Measurements from ENCODE around the gene TMEM232.
"Not testable (repeated sequence)": the region's sequence is repeated elsewhere in the genome, so short reads cannot be mapped to it uniquely, and the experiment has no call there.

Gene TMEM232

DNA sequence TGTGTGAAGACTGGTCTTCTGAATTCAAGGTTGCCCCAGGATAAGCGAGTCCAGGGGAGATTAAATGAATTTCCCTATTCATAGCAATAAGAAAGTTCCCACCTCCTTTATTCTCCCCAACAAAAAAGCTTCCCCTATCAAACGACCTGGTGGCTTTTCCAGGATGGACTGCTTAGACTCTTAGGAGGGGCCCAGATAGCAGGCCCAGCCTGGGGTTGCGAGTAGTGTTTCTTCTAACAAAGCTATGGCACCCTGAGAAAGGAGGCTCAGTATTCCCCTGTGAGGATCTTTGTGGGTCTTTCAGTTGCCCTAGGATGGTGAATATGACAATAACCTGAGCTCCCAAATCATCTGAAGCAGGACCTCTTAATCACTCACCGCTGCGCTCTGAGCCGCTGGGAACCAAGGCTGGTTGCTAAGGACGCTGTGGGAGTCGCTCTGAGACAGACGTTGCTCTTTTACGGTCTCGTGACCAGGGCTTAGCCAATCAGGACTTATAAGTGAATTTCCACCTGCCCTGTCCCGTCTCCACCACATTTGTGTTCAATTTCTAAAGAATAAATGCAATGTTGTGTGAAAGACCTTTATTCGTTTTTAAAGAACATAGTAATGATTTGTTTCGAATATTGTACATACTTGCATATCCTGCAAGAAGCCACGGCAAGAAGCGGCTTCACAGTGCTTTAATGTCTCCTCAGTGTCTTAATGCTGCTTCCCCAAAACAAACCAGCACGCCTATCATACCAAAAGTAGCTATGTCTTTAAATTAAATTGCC is at the start of gene TMEM232:
Gene TMEM232 (minus strand): TSS at position 423 of the 776 bp plus-strand sequence. CDS start 59,319 bp downstream, outside the sequence.
- peak; percentile 67 for DNase-seq

DNA sequence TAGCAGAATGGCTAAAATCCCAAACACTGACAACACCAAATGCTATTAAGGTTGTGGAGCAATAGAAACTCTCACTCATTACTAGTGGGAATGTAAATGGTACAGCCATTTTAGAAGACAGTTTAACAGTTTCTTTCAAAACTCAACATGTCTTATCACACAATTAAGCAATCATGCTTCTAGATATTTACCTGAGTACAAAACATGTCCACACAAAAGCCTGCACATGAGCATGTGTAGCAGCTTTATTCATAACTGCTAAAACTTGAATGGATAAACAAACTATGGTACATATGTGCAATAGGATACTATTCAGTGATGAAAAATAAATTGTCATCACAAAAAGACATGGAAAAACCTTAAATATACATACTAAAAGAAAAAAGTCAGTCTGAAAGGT is 43.8 kb upstream of the TMEM232 start:
- no peak for DNase-seq

DNA sequence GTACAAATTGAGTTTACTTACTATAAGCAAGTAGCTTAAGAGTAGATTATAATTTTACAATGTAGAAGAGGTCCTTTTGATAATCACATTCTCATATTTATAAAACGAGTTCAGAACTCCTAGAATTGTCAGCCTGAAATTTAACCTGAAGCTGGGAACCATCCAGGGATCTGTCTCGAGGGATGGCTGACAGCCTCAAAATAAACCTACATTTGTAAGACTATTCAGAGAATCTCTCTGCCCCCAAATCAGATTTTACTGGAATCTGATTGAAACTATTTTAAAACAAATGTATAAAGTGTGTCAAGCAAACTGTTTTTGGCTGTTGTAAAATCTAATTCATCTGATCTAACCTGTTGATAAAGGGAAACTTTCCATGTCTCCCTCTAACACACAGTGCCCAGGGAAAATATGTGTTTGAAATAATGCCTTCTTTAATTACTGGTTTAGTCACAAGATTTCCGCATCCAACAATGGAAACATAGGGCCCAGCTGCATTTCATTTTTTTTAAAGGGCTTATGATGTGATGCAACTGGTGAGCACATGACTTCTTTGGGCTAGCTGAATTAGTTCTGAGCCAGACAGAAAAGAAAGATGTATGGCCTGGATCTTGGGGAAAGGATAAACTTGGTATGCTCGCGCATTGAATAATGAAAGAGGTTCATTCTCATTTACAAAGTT is 42.7 kb upstream of the TMEM232 start:
- no peak for DNase-seq

DNA sequence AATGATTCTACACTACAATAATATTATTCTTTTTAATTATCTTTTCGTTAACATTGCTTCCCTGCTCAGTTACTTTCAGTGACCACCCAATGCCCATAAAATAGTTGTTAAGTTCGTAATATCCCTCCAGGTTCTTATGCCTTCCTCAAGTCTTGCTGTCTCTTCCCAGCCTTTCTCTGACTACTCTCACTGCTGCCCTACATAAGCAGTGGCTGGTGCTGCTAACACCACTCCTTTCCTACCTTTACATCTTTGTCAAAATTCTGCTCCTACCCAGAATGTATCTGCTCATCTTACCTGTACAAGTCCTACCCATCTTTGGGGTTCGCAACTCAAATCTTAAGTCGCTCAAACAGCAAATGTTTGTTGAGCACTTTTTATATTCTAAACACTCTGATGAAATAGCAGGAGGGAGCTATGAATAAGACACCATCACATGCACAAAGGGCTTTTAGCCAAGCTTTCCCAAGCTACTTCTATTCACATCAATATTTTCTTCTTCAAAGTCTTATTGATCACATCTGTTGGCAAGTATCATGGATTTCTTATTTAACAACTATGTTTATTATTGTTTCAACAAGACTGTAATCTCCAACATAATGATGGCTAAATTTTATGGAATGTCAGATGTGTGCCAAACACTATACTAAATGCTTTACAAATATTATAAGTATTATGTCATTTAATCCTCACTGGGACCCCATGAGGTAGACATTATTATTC is 41.8 kb upstream of the TMEM232 start:
- no peak for DNase-seq

DNA sequence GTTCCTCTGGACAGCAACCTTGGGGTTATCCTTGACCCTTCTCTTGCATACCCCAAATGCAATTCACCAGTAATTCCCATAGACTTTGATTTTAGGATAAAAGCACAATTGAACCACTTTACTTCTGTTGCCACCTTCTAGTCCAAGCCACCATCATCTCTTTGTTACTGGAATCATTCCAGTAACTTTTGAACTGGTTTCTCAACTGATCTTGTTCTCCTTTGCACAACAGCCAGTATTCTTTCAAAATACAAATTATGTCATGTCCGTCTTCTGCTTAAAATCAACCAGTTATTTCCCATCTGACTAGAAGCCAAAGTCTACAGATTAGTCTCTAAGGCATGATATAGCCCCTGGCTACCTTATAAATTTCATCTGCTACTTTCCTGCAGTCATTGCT is 33.7 kb upstream of the TMEM232 start:
- DNase-seq, result no peak

DNA sequence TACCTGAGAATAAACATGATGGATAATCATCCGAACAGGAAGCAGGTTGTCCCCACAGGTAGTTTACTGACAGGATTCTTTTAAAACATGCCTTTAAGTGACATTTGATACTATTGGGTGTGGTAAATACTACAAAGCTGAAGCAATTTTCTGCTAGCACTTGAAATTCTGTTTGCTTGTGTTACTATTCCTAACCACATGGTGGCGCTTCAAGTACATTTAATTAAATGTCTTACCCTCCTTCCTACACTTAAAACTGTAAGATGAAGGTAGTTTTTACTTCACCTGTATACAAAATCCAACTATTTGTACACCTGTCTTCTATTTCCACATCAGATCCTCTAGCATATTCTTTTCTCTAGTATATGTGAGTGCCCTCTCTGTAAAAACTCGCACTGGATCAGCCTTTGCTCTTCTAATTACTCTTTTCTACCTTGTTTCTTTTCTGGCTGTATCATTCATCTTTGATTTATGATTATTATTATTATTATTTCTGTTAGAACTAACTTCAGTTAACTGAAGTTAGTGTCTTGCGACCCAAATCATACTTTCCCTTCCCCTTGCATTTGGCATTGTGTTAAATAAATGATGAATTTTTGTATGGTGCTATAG is 30.8 kb upstream of the TMEM232 start:
- DNase-seq, result peak; percentile 40

DNA sequence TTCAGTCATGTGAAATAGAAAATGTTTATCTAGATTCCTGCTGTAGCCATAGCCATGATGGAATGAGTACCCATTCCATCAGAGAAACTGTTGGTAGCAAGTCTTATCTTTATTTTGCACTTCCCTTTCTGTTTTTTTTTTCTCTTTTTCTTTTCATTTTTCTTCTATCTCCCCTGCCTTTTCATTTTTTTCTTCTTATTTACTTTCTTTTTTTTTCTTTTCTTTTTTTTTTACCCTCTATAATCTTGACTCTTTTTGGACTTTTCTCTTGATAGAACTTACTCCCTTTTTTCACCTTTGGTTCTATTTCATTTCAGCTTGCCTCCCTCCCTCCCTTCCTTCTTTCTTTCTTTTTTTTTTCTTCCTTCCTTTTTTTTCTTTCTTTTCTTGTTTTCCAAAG is 27.7 kb upstream of the TMEM232 start:
- DNase-seq, result no peak

DNA sequence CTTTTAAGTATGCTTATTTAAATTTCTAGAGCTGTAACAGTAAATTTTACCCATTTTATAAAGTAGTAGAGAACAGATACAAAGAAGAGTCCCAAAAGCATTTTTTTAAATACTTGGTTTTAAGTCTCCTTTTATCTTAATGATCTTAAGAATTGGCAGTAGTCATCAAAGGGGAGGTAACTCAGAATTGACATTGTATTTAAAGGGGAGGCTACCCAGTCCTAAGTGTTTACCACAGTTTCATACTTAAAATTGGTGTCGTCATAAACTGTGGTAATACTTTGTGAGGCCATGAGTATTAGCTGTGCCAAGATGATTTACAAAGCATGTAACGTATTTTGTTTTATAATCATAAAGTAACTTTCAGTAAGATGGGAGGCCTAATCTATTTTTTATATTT is 27.1 kb upstream of the TMEM232 start:
- DNase-seq, result no peak

DNA sequence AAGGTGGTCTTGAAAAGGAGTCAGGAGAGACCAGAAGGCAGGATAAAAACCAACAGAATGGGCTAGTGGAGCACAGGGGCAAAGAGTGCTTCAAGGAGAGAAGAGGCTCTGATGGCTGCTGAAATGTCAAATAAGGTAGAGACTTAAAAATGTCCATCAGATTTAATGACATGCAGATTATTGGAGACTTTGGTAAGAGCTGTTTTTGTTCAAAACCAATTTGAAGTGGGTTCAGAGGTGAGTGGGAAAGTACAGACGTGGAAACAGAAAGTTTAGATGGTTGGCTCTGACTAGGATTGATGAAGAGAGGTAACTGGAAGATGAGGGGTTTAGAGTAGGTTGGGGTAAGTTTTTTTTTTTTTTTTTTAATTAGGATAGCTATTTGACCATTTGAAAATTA is 26.5 kb upstream of the TMEM232 start:
- no peak for DNase-seq

DNA sequence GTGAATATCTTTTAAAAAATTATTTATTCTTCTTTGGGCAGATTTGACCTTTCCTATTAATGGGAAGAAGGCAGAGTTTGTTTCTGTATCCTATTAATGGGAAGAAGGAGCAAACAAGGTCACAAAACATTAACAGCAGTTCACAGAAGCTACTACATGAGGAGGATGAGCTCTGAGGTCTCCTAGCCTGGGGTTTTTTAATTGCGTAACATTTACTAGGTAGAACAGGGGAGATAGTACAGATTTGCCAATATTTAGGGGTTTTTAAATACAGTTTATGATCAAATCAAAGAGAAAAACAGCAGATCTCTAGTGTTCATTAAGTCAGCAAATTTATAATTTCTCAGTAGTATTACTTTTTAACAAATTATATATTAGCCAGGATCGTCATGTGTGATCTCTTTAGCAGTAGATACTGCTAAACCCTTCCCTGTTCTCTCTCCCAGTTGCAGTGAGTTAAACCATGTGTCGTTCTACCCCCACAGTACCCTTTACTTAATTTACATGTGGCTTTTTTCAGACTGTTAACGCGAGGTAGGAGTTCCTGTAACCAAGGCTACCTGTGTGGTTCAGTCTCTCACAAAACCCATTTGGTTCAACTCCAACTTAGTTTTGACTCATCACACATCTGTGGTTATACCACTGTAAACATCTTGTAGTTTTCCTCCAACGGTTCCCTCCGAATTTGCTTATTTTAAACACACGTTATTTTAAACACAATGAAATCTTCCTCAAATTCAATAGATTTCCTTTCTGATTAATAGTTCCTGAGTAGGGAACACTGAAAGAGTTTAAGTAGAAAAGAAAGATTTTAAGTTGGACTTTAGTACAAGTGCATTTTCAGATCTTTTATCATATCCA is 25.7 kb upstream of the TMEM232 start:
- no peak for DNase-seq

DNA sequence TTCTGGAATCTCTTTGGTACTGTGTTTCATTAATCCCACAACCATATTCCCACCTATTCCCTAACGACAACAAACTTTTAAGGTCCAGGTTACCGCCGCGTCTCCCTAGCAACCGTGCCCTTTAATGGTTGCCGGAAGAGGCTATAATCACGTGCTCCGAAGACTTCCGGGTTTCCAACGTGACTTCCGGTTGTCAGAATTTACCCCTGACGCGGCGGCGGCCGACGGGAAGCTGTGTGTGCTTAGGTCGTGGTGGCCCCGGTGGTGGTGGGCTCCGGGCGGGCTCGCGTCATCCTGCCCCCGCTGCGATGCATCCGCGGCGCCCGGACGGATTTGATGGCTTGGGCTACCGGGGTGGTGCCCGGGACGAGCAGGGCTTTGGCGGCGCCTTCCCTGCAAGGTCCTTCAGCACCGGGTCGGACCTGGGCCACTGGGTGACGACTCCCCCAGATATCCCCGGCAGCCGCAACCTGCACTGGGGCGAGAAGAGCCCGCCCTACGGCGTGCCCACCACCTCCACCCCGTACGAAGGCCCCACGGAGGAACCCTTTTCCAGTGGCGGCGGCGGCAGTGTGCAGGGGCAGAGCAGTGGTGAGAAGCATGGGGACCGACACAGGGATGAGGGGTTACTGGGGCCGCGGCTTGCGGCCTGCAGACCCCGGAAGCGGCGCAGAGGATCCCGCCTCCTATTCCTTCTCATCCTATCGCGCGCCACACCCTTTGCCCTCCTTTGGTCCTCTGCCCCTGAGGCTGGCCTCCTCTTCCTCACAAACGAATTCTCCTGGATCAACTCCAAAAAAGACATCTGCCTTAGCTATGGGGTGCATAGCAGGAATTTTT is 12.6 kb upstream of the TMEM232 start, which contains the start of gene SLC25A46:
Gene SLC25A46 (plus strand): TSS at position 196 of the 840 bp plus-strand sequence. CDS start 113 bp downstream, at position 309.
- peak; percentile 74 for DNase-seq

DNA sequence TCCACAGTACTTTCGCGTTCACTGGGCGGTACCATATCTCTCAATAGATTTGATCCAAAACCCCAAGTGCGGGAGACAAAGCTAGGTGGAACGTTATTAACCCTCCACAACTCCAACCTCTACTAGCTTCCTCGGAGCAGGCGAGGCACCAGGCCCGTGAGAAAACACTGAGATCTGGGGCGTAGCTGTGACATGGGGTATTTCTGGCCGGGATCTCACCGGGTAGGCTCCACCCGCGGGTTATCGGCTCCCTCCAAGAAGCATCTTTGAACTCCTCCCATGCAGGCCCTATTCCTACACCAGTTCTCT is 12.0 kb upstream of the TMEM232 start:
- no peak for DNase-seq

DNA sequence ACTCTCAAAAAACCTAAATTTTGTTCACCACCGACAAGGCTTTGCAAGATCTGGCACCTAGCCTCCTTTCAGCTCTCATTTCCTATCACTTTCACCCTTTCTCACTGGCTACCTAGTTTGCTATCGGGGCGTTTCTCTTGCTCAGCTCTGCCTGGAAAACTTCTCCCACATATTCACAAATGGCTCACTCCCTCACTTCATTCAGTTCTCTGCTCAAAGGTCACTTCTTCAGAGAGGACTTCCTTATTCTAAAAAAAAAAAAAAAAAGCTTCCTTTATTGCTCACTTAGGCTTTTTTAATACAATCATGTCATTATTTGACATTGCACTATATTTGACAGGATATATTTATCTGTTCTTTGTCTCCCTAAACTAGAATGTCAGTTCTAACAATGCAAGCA is 10.3 kb upstream of the TMEM232 start:
- DNase-seq, result no peak

DNA sequence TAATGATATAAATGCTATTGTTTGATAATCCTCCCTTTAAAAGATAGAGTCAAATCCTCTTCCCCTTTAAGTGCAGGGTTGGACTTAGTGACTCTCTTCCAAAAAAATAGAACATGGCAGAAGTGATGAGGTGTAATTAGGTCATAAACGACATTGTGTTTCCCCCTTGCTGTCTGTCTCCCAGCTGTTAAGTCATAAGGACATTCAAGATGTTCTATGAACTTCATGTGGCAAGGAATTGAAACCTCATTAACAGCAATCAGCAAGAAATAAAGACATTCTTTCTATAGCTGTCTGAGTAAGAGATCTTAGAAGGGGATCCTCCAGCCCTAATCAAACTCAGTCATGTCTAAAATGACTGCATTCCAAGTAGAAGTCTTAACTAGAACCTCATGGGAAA is 9.1 kb upstream of the TMEM232 start:
- DNase-seq, result no peak

DNA sequence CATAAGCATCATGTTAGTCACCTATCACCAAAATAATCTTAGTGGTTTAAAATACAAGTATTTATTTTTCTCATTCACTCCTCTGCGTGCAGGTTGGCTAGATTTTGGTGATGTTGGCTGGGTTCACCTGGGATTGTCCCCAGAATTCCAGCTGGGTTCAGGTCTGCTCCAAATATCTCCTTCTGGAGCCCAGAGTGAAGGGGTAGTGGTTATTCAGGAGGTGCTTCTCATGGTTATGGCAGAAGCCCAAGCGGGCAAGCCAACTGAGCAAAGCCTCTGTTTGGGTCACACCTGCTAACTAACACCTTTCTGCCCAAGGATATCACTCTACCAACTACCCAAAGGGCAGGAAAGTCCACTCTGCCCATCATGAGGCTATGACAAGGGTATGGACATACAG is 7.6 kb upstream of the TMEM232 start:
- DNase-seq, result no peak

DNA sequence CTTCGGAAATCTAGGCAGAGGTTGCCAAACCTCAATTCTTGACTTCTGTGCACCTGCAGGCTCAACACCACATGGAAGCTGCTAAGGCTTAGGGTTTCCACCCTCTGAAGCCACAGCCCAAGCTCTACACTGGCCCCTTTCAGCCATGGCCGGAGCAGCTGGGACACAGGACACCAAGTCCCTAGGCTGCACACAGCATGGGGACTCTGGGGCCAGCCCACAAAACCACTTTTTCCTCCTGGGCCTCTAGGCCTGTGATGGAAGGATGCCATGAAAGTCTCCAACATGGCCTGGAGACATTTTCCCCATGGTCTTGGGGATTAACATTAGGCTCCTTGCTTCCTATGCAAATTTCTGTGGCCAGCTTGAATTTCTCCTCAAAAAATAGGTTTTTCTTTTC is 5.0 kb upstream of the TMEM232 start:
- DNase-seq, result not testable (repeated sequence)

DNA sequence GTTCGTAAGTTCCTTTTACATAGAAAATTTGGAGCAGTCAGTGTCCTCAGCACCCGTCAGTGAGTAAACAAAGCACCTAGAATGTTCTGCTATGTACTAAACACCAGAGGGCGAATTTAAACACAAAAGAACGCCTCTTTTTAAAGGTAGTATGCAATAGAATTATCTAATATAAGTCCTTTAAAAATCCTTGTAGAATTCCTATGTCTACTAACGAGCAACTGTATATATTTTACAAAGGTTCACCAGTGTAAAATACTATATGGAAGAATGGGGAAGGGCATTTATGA is 499 bp upstream of the TMEM232 start:
- DNase-seq, result no peak

DNA sequence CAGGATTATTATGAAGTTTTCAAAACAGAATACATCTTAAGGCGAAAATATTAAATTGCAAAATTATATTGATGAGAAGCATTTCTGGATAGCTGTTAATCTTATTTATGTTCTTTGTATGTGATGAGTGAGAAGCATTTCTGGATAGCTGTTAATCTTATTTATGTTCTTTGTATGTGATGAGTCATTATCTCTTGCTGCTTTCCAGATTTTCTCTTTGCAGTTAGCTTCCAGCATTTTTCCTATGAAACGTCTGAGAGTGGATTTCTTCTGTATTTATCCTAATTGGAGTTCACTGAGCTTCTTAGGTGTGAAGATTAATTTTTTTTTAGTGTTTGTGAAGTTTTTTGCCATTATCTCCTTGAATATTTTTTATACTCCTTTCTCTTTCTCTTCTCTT is 8.2 kb downstream of the TMEM232 start:
- no peak for DNase-seq

DNA sequence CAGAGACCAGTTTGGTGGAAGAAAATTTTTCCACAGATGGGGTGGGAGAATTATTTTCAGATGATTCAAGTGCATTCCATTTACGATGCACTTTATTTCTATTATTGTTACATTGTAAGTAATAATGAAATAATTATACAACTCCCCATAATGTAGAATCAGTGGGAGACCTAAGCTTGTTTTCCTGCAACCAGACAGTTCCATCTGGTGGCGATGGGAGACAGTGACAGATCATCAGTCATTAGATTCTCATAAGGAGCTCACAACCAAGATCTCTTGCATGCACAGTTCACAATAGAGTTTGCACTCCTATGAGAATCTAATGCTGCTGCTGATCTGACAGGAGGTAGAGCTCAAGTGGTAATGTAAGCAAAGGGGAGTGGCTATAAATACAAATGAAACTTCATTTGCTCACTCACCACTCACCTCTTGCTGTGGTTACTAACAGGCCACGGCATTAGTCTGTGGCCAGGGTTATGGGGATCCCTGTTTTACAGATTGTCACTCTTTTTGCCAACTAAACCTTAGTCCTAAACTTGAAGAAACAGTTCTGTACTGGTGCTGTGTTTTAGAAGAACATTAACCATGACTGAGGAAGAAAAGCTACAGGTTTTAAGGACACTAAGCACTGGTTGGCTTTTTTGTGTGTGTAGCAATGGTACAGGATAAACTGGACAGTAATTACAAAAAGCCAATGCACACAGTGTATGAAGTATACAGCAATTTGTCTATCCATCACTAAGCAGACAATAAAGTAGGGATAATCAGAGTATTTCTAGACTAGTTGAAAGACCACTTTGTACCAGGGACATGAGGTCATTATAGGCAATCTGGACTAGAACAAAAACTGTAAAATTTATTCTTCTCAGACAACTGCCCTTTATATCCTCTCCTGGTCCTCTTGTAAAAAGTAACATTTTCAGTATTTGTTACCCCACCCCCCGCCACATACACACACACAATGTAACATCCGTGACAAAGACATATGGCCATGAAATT is 9.9 kb downstream of the TMEM232 start:
- no peak for DNase-seq

DNA sequence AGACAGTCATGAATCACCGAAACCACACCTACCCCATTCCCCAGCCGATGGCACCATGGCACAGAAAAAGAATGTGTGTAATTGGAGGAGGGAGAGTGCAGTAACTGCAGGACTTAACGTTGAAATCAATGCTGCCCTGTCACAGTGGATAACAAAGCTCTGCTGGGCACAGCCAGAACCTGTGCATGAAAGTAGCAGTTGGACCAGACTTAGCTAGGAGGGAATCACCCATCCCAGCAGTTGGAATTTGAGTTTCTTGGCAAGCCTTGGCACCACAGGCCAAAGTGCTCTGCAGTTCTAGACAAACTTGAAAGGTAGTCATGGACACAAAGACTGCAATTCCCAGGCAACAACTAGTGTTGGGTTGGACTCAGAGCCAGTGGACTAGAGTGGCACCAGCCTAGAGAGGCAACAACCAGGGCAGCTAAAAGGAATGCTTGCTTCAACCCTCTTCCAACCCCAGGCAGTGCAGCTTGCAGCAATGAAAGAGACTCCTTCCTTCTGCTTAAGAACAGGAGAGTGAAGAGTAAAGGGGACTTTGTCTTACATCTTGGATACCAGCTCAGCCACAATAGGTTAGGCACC is 19.1 kb downstream of the TMEM232 start:
- no peak for DNase-seq

Data from NCI-H1694 treated with DMSO at 0.1 percent for 48 hours (cell line).